ENCODE results near the gene ZNF69. TPM values are rescaled to one million over a fixed set of nuclear protein-coding genes. Genes with fewer than 3 reads are reported as not detected.

ZNF69 gene
- total and polyA plus RNA-seq, 2 of the 4 experiments (the other 2 are of a cell fraction): 2.7 to 12.0 TPM

DNA sequence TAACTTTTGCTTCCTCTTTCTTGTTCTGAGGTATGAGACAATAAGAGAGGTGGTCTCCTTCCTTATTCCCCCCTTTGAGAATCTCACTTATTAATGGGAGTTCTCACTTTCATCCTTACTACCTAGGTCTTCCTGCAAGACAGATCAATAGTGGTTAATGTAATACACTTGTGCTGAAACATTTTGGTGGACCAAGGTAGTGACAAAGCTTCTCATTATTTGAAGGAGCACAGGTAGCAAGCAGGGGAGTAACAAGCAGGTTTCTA lies 55.2 kb downstream of the ZNF69 start:
- H3K23ac ChIP-seq (ENCODE audit: low read depth, low read length): no peak overlapping the region
- ATAC-seq (ENCODE audit: low read depth): no peak
- no peak for DNase-seq
- no peak overlapping the region for H2AFZ ChIP-seq (replicated peaks; ENCODE audit: low read length, poor library complexity)
- no peaks in the 10 kb centered on the region for H3K9me1 ChIP-seq (ENCODE audit: insufficient read depth, low read length)
- peaks cover 34% of the 10 kb centered on the region for H3K36me3 ChIP-seq (ENCODE audit: control insufficient read depth, insufficient read depth, low read length)
- dilution Hi-C loops (cut with HindIII; ENCODE audit: low sequenced_read_pairs, unreplicated experiment) (no loop called here), in situ Hi-C loops (cut with MboI; ENCODE audit: low sequenced_read_pairs) (no loop called here), intact Hi-C loops (cut with micrococcal nuclease) (no loop called here)
- no peaks in the 10 kb centered on the region for H3K27me3 ChIP-seq (ENCODE audit: control insufficient read depth, insufficient read depth, low read length)
- no peak overlapping the region for H3K27ac ChIP-seq (ENCODE audit: insufficient read depth, low read length)
- POLR2A ChIA-PET (ENCODE audit: unreplicated experiment): no interaction called here
- no peak overlapping the region for H2BK20ac ChIP-seq (ENCODE audit: low read depth, low read length)
- no peak overlapping the region for H3K56ac ChIP-seq (ENCODE audit: extremely low read depth, insufficient read depth, low read length)
- H3K4ac ChIP-seq (ENCODE audit: low read depth, low read length): no peak overlapping the region
- H3K4me1 ChIP-seq (ENCODE audit: control insufficient read depth, insufficient read depth, low read length): no peaks in the 10 kb centered on the region
- H4K5ac ChIP-seq (ENCODE audit: low read depth, low read length): no peak overlapping the region
- H2AK5ac ChIP-seq (ENCODE audit: low read depth, low read length): no peak overlapping the region
- H3K18ac ChIP-seq (ENCODE audit: low read depth, low read length): no peak overlapping the region
- H2BK5ac ChIP-seq (ENCODE audit: low read depth, low read length, poor library complexity, severe bottlenecking): no peak overlapping the region
- H3K79me1 ChIP-seq (ENCODE audit: low read depth in 1 of 2, low read length in 2 of 2): peaks cover 9 to 23% of the 10 kb centered on the region in 2 experiments; a peak in 3 of 4 replicates
- no peak overlapping the region for H2BK120ac ChIP-seq (ENCODE audit: low read depth, low read length)
- no peak overlapping the region for H3K4me2 ChIP-seq (ENCODE audit: low read depth, low read length)
- no peak overlapping the region for H3K4me3 ChIP-seq (ENCODE audit: insufficient read depth, low read depth, low read length)
- no peak for TF ChIP-seq CEBPB (IDR thresholded peaks at IDR 0.05; ENCODE audit: low read depth, low read length)
- no peak for TF ChIP-seq USF2 (IDR thresholded peaks at IDR 0.05; ENCODE audit: low read depth, low read length)
- no peak for TF ChIP-seq MAFK (IDR thresholded peaks at IDR 0.05; ENCODE audit: low read depth, low read length)
- no peak for TF ChIP-seq RCOR1 (IDR thresholded peaks at IDR 0.05; ENCODE audit: insufficient replicate concordance, low read length)
- TF ChIP-seq MAZ (IDR thresholded peaks at IDR 0.05; ENCODE audit: borderline replicate concordance, low read depth, low read length): no peak
- no peak for TF ChIP-seq FOS (IDR thresholded peaks at IDR 0.05; ENCODE audit: low read depth, low read length)
- no peak for TF ChIP-seq ELK1 (IDR thresholded peaks at IDR 0.05; ENCODE audit: borderline replicate concordance, low read depth, low read length)
- no peak for TF ChIP-seq SMC3 (IDR thresholded peaks at IDR 0.05; ENCODE audit: low read depth, low read length)
- H2BK15ac ChIP-seq (ENCODE audit: low read depth, low read length): no peak overlapping the region
- no peak overlapping the region for H3K9ac ChIP-seq (ENCODE audit: low read depth, low read length)
- H3K9me3 ChIP-seq (ENCODE audit: control insufficient read depth, insufficient read depth, low read length): peaks cover 73% of the 10 kb centered on the region
- H4K91ac ChIP-seq (ENCODE audit: insufficient read depth, low read depth, low read length): no peak overlapping the region
- no peak overlapping the region for H3K14ac ChIP-seq (replicated peaks; ENCODE audit: low read depth, low read length)
- H4K20me1 ChIP-seq (ENCODE audit: insufficient read depth, low read length): no peaks in the 10 kb centered on the region
- no peak overlapping the region for H2AK9ac ChIP-seq (replicated peaks; ENCODE audit: low read depth, low read length, poor library complexity)
- CTCF ChIA-PET: no interaction called here
- BruUV-seq (replicated peaks): no TSS peak
- H4K8ac ChIP-seq (ENCODE audit: low read depth in 2 of 2, low read length in 2 of 2): no peak overlapping the region
